A673 (cell line): ENCODE results near the gene SOBP. TPM values are rescaled to one million over a fixed set of nuclear protein-coding genes. Genes with fewer than 3 reads are reported as not detected.

Experiments
- BruUV-seq: library from RNA; stranded (reverse); fragments of 400-500 nt; replicated peaks from 2 replicates; lab custom pipeline; 2021; lab: Mats Ljungman, UMichigan
- CTCF ChIA-PET: fragments of 300-600 bp; sonication (Branson Sonifier 250); formaldehyde crosslinking; loops from one replicate; lab custom pipeline; 2022; ENCODE audit warnings: antibody characterized with exemption; lab: Charles Lee
- POLR2A ChIA-PET: fragments of 300-600 bp; sonication (Branson Sonifier 250); formaldehyde crosslinking; loops from one replicate; lab custom pipeline; 2022; ENCODE audit warnings: antibody characterized with exemption; ENCODE audit not compliant: low non-redundant PET; lab: Charles Lee
- DNase-seq: peaks from one replicate; pipeline ENCODE4 v3.0.0-alpha.2; 2015; ENCODE audit warnings: low spot score
- H3K27ac ChIP-seq: fragments of 200-600 bp; sonication (generic); 2 replicates; pipeline ENCODE4 v1.5.1; 2016; ENCODE audit warnings: mixed run types, low read depth, mild to moderate bottlenecking, mixed read lengths, antibody characterized with exemption, low read length; ENCODE audit not compliant: poor library complexity, severe bottlenecking
- H3K27me3 ChIP-seq: fragments of 200-600 bp; sonication (generic); replicated peaks from 2 replicates; pipeline ENCODE4 v1.6.1; 2017; ENCODE audit warnings: mixed run types, low read depth, mild to moderate bottlenecking, mixed read lengths, antibody characterized with exemption, low read length; ENCODE audit not compliant: insufficient read depth, poor library complexity
- H3K36me3 ChIP-seq: fragments of 200-600 bp; sonication (generic); 2 replicates; pipeline ENCODE4 v1.6.1; 2016; ENCODE audit warnings: mixed run types, mild to moderate bottlenecking, mixed read lengths, antibody characterized with exemption, low read length; ENCODE audit not compliant: insufficient read depth, poor library complexity, severe bottlenecking
- H3K4me1 ChIP-seq: fragments of 200-600 bp; sonication (generic); 2 replicates; pipeline ENCODE4 v1.6.1; 2017; ENCODE audit warnings: mixed run types, mild to moderate bottlenecking, mixed read lengths, antibody characterized with exemption, low read length; ENCODE audit not compliant: insufficient read depth, poor library complexity, severe bottlenecking
- H3K4me3 ChIP-seq: fragments of 200-600 bp; sonication (generic); 2 replicates; pipeline ENCODE4 v1.5.1; 2016; ENCODE audit warnings: low read depth, mixed run types, mild to moderate bottlenecking, mixed read lengths, low read length; ENCODE audit not compliant: poor library complexity, severe bottlenecking
- H3K9me3 ChIP-seq: fragments of 200-600 bp; sonication (generic); 2 replicates; pipeline ENCODE4 v1.6.1; 2016; ENCODE audit warnings: mixed run types, low read depth, mild to moderate bottlenecking, mixed read lengths, antibody characterized with exemption, low read length; ENCODE audit not compliant: poor library complexity, severe bottlenecking
- CTCF ChIP-seq: fragments of 300-800, 200-600 bp; sonication (generic); conservative IDR thresholded peaks from 2 replicates; pipeline ENCODE4 v1.5.1; 2017; ENCODE audit warnings: low read depth, mild to moderate bottlenecking, antibody characterized with exemption, low read length, moderate library complexity, mixed read lengths
- EZH2 ChIP-seq: fragments of 200-600 bp; sonication (generic); IDR thresholded peaks from 2 replicates; pipeline ENCODE4 v1.6.1; 2017; ENCODE audit warnings: borderline replicate concordance, low read depth, mild to moderate bottlenecking, mixed read lengths, antibody characterized with exemption, low read length; ENCODE audit not compliant: poor library complexity, severe bottlenecking
- intact Hi-C: fragments of 100-400 bp; cut with micrococcal nuclease; formaldehyde crosslinking; loops from one replicate; pipeline ENCODE4 v1.10.0; 2022; ENCODE audit not compliant: unreplicated experiment
- total RNA-seq: library from RNA; stranded (reverse); gene quantifications from 2 replicates; pipeline ENCODE4 v1.2.3, GENCODE V29; 2021

Gene SOBP
- total RNA-seq, 1 experiment from 2014 or later, result 3.3 TPM

GRCh38 chr6:107620732-107621131 is 130.8 kb downstream of the SOBP start:
- H3K27ac ChIP-seq, result no peak overlapping the region
- H3K4me3 ChIP-seq, result no peak overlapping the region
- H3K27me3 ChIP-seq, result no peaks in the 10 kb centered on the region
- H3K4me1 ChIP-seq, result peaks cover 8% of the 10 kb centered on the region
- CTCF ChIA-PET, result no interaction called here
- no peaks in the 10 kb centered on the region for H3K36me3 ChIP-seq
- POLR2A ChIA-PET, result no interaction called here
- TF ChIP-seq CTCF, result no peak
- no peak for DNase-seq
- BruUV-seq, result no TSS peak
- no peaks in the 10 kb centered on the region for H3K9me3 ChIP-seq
- intact Hi-C loops, result no loop called here

GRCh38 chr6:107621229-107621937 is 131.5 kb downstream of the SOBP start:
- TF ChIP-seq CTCF (no peak), EZH2 (no peak)

GRCh38 chr6:107622269-107622668 is 132.4 kb downstream of the SOBP start:
- Histone ChIP-seq H3K4me3 (no peak overlapping the region), H3K4me1 (peaks cover 8% of the 10 kb centered on the region), H3K9me3 (no peaks in the 10 kb centered on the region), H3K27ac (no peak overlapping the region), H3K36me3 (no peaks in the 10 kb centered on the region), H3K27me3 (no peaks in the 10 kb centered on the region)
- CTCF ChIA-PET, result no interaction called here
- intact Hi-C loops, result no loop called here
- DNase-seq, result no peak
- POLR2A ChIA-PET, result no interaction called here
- TF ChIP-seq CTCF (no peak), EZH2 (no peak)
- no TSS peak for BruUV-seq

More at GRCh38 chr6:107621229-107621937, 131.5 kb downstream of the SOBP start:
- intact Hi-C loops, result no loop called here
- no peaks in the 10 kb centered on the region for H3K9me3 ChIP-seq
- CTCF ChIA-PET, result no interaction called here
- POLR2A ChIA-PET, result no interaction called here
- DNase-seq, result peak; percentile 65
- no peaks in the 10 kb centered on the region for H3K27me3 ChIP-seq
- no TSS peak for BruUV-seq
- peaks cover 8% of the 10 kb centered on the region for H3K4me1 ChIP-seq
- no peak overlapping the region for H3K27ac ChIP-seq
- no peak overlapping the region for H3K4me3 ChIP-seq
- no peaks in the 10 kb centered on the region for H3K36me3 ChIP-seq
